Measurements from ENCODE around the gene PPIL1.

DNA sequence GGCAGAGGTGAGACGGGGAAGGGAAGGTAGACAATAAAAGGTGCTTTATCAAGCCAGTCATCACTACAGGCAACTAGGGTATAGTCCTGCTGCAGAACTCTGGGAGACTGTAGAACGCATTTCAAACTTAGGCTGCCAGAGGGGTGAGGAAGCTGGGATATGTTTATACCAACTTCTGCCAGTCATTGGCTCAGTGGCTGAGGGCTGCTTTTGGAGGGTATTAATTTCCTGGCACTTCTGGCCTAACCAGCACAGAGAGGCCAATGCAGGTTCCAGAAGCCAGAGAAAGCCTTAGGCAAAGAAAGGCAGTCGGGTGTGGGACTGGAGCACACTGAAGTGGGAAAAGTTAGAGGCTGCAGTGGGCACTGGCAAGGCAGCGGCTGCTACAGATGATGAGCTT, 31.4 kb downstream of the PPIL1 start:
- TF ChIP-seq EZH2phosphoT487 (IDR thresholded peaks at IDR 0.05; ENCODE audit: insufficient read depth, low read depth): no peak
- TF ChIP-seq EZH2 (IDR thresholded peaks at IDR 0.05; ENCODE audit: insufficient read depth, poor library complexity, severe bottlenecking): no peak
